ENCODE measurements around the gene MYO1D. TPM values are rescaled to one million over a fixed set of nuclear protein-coding genes. Genes with fewer than 3 reads are reported as not detected.

Gene MYO1D
- polyA plus RNA-seq, 4 donors: 25.5 to 33.1 (median 27.6) TPM

GRCh38 chr17:32446949-32447348, 430.0 kb downstream of the MYO1D start:
- no peak for DNase-seq (ENCODE audit: low read depth in 4 of 4, low spot score in 2 of 4)

- DNase-seq (ENCODE audit: low read depth in 4 of 4, low spot score in 2 of 4): no peak
These were observed 431.0 kb downstream of the MYO1D start for GRCh38 chr17:32445971-32446370.

GRCh38 chr17:32445497-32445896, 431.4 kb downstream of the MYO1D start:
- DNase-seq (ENCODE audit: low read depth in 4 of 4, low spot score in 2 of 4): no peak

GRCh38 chr17:32445074-32445415, 431.9 kb downstream of the MYO1D start:
- no peak for DNase-seq (ENCODE audit: low read depth in 4 of 4, low spot score in 2 of 4)

- DNase-seq (ENCODE audit: low read depth in 4 of 4, low spot score in 2 of 4): peak; percentile 64 to 96 (median 91)
These were observed 432.4 kb downstream of the MYO1D start, which contains the start of gene PSMD11 for GRCh38 chr17:32444301-32445073. TSS of gene PSMD11 (plus strand) at chr17:32444510. CDS start at chr17:32444524, 14 bp downstream.

- no peak for DNase-seq (ENCODE audit: low read depth in 4 of 4, low spot score in 2 of 4)
These were observed 433.1 kb downstream of the MYO1D start for GRCh38 chr17:32443827-32444300.

Other genes starting within 250 kb of the MYO1D start
- gene TMEM98, start 51.0 kb upstream of the MYO1D start, polyA plus RNA-seq (ENCODE audit: insufficient read length in 4 of 4): 100 to 1,000 TPM; 215 to 248 (median 233) TPM
- under 1 TPM in 1 of 4 donors, not detected in 3; 0.35 TPM for gene SPACA3, start 114.7 kb upstream of the MYO1D start, polyA plus RNA-seq (ENCODE audit: insufficient read length in 4 of 4)

Measured in left renal cortex interstitium (tissue), 4 donors.